Effector CD8-positive, alpha-beta T cell (primary cell): Measurements from ENCODE around the gene IARS2.
"Not testable (repeated sequence)": the region's sequence is repeated elsewhere in the genome, so short reads cannot be mapped to it uniquely, and the experiment has no call there.

ENCODE experiments used
- DNase-seq: peaks from one replicate; lab custom pipeline; 2025; lab: John Stamatoyannopoulos, UW

IARS2 gene

GRCh38 chr1:220112600-220112999 is 18.7 kb downstream of the IARS2 start:
- DNase-seq: not testable (repeated sequence)

DNA sequence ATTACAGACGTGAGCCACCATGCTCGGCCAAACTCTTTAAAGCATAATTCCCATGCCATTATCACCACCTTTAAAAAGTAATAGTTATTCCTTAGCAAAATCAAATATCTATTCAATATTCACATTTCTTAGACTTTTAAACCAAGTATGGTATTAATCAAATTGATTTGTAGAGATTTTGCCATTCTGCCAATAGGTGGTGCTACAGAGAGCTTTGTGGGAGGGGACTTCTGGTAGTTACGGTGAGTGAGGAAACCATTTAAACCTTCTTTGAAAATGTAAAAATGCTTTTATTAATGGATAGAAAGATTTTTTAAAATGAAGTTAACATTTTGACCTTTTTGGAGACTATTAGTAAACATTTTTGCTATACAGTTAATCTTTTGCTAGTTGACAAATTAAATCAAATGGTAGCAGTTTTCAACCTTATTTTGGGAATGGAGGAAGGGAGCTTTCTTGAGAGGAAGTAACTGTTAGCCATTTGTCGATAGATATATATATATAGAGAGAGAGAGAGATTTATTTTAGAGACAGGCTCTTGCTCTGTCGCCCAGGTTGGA is 19.3 kb downstream of the IARS2 start:
- no peak for DNase-seq

- no peak for DNase-seq
Measured at GRCh38 chr1:220119043-220119512, 25.1 kb downstream of the IARS2 start.

DNA sequence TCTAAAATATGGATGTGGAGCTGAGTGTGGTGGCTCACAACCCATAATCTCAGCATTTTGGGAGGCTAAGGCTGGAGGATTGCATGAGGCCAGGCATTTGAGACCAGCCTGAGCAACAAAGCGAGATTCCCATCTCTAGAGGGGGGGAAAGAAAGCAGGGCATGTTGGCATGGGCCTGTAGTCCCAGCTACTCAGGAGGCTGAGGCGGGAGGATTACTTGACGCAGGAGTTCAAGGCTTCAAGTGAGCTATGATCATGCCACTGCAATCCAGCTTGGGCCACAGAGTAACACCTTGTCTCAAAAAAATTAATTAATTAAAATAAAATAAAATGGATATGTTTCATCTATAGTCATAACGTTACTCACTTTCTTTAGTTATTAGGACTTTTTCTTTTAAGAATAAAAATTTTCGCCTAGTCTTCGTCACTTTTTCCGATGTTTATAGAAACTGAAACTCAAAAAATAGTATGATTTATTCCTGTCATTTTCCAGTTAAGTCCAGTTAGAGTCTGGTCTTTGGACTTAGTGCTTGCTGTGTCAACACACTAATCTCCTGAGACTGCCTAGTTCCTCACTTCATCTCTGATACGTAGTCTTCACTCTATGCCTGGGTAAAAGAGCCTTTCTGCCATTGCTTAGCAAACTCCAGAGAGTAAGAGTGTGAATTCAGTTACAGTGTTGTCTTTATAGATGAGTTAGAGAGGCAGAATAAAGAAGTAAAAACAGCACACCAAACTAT is 28.0 kb downstream of the IARS2 start:
- DNase-seq: no peak

GRCh38 chr1:220123066-220123465 is 29.1 kb downstream of the IARS2 start:
- no peak for DNase-seq

DNA sequence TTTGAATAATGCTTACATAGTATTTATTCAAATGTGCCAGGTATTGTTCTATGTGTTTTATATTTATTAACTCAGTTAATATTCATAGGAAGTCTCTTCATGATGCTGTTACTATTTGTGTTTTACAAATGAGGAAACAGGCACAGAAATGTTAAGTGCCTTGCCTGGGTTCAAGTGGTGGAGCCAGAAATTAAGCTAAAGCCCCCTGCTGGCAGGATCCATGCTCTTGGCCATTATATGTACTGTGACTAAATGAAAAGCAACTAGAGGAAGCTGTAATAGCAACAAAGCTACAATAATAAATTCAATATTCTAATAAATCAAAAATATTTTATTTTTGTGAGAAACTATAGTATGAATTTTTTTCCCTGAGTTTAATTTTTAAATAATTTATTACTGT is 30.0 kb downstream of the IARS2 start:
- DNase-seq: no peak

DNA sequence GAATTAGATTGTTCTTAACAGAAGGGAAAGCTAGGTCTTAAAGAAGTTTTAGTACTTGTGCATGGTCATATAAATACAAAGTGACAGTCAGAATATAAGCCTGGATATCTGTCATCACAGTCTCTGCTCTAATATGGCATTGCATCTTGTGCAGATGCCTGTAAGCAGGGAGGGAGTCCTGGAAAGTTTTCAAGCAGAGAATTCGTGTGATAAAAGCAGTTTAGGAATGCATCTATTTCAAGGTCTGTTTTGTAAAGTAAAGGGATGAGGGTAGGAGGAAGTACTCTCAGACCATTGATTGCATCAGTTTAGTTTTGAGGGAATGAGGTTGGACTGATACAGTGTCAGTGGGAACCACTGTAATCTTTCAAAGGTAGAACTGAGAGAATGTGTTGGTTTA is 30.6 kb downstream of the IARS2 start:
- DNase-seq: no peak

DNA sequence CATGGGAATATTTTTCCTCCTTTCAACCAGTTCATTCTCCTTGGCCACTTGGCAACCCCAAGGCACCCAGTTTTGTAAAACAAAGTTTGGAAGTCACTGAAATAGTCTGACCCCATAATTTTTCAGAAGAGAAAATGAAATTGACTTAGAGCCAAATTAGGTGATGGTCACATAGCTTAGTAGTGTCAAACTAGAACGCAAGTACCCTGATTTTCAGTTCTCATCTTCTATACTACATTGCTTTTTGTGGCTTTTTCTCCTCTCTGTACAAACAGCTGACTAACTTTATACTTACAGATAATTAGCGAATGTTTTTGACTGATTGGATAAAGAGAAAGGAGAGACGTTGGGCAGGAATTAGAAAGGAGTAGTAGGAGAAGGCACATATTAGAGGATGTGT is 33.1 kb downstream of the IARS2 start:
- DNase-seq: no peak

- no peak for DNase-seq
Measured at GRCh38 chr1:220129479-220130210, 35.7 kb downstream of the IARS2 start.

GRCh38 chr1:220135755-220136154 is 41.8 kb downstream of the IARS2 start:
- no peak for DNase-seq

GRCh38 chr1:220137019-220137786 is 43.3 kb downstream of the IARS2 start:
- DNase-seq: no peak

GRCh38 chr1:220139966-220140365 is 46.0 kb downstream of the IARS2 start:
- DNase-seq: no peak

DNA sequence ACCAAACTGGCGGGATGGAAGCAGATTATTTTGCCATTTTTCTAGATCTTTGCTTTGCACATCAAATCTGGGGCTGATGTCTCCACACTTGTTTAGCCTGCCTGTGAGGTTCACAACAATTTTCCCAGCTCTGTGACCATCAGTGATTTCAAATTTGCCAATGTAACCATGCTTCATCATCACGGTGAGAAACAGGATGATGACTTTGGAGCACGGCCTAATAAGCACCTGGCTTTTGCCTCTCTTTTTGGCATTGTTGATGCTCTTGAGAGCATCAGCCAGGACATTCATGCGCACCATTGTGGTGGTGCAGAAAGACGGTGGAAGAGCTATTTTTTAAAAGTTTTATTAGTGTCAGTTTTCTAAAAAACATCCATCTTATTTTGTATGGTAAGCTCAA is 50.1 kb downstream of the IARS2 start:
- DNase-seq: no peak

DNA sequence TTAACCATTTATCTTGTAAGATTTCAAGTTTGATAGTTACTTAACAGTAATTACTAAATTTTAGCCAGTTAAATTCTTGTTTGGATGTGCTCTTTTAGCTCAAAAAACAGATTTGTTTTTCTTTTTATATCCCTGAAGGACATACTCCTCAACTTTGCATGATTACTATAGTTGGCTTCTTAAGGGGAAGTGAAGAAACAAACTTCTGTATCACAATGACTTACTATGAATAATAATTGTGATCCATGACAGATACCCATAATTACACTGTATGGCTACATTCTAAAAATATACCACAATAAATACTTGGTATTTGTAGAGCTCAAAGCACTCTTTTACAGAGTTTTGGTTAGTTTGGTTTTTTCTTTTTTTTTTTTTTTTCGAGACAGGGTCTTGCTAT is 55.8 kb downstream of the IARS2 start:
- DNase-seq: no peak

GRCh38 chr1:220151454-220151853 is 57.5 kb downstream of the IARS2 start:
- no peak for DNase-seq

DNA sequence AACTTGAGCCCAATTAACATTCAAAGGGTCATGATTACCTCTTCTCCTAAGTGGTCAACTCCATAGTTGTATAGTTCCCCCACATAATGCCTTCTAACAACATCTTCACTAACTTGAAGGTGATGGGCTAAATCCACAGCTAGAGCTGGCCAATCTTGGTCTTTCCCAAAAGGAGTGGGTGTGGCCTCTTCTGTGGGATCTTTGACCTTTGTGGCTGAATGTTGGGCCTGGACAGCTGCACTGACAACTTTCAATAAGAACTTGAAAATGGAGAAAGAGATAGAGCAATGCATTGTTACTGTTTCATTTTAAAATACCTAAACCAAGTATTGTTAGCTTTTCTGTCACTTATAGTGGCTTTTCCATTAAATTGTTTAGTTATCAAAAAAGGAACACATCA is 59.2 kb downstream of the IARS2 start:
- DNase-seq: no peak

- no peak for DNase-seq
Measured at GRCh38 chr1:220156620-220157146, 62.8 kb downstream of the IARS2 start.

- DNase-seq: no peak
Measured at GRCh38 chr1:220157738-220158137, 63.8 kb downstream of the IARS2 start.

GRCh38 chr1:220158530-220158929 is 64.6 kb downstream of the IARS2 start:
- DNase-seq: not testable (repeated sequence)

GRCh38 chr1:220159041-220159440 is 65.1 kb downstream of the IARS2 start:
- no peak for DNase-seq

DNA sequence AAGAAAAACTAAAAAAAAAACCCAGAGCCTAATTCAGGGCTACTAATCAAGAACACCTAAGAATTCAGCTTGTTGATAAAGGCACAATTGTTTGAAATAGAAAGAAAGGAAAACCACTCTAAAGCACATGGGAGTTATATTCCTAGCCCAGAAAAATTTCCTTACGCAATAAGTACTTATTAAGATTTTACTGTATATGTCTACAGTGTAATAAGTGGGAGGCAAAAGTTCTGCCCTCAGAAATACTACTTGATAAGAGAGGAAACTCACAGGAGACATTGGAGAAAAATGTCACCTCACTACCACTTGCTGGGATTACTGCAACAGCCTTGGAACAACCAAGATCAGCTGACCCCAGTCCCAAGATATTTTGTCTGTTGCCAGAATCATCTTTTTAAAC is 66.1 kb downstream of the IARS2 start:
- no peak for DNase-seq

DNA sequence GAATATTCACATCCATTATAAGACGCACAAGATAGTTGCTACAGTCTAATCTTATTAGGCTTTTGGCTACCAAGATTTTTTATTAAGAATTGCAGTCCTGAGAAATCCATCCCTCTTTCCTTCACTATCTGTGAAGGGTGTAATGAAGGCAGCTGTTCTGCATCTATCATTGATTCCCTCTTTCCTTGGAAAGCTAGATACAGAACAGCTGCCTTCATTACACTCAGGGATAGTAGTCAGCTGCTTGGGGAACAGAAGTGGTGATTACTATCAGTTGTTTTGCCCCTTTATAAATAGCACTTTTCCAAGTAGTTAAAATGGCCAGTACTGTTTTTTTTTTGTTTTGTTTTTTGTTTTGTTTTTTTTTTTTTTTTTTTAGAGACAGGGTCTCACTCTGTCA is 70.2 kb downstream of the IARS2 start:
- DNase-seq: no peak
